Skeletal muscle tissue (tissue), 4 donors: Measurements from ENCODE around the gene SUSD4. TPM values are rescaled to one million over a fixed set of nuclear protein-coding genes. Genes with fewer than 3 reads are reported as not detected.

Source experiments
- H3K27ac ChIP-seq: one replicate; pipeline ENCODE4 v1.7.0; 2013; ENCODE audit warnings: mild to moderate bottlenecking, low read depth, low read length, inconsistent platforms
- H3K27me3 ChIP-seq, 3 donors: one replicate each; pipeline ENCODE4 v1.7.0; 2013; ENCODE audit warnings: low read length in 3 of 3; ENCODE audit not compliant: control insufficient read depth in 3 of 3, insufficient read depth in 3 of 3
- H3K36me3 ChIP-seq, 3 donors: one replicate each; pipeline ENCODE4 v1.7.0; 2013; ENCODE audit warnings: low read length in 3 of 3; ENCODE audit not compliant: control insufficient read depth in 3 of 3, insufficient read depth in 3 of 3
- H3K4me1 ChIP-seq, 3 donors: one replicate each; pipeline ENCODE4 v1.7.0; 2013; ENCODE audit warnings: low read length in 3 of 3, mild to moderate bottlenecking in 3 of 3; ENCODE audit not compliant: control insufficient read depth in 3 of 3, insufficient read depth in 3 of 3
- H3K4me3 ChIP-seq, 3 donors: one replicate each; pipeline ENCODE4 v1.7.0; 2013; ENCODE audit warnings: low read length in 3 of 3
- H3K9ac ChIP-seq, 3 donors: one replicate each; pipeline ENCODE4 v1.7.0; 2013; ENCODE audit warnings: low read length in 3 of 3, mild to moderate bottlenecking in 3 of 3, moderate library complexity in 2 of 3, low read depth in 1 of 3
- H3K9me3 ChIP-seq, 3 donors: one replicate each; pipeline ENCODE4 v1.7.0; 2013; ENCODE audit warnings: low read length in 3 of 3; ENCODE audit not compliant: control insufficient read depth in 3 of 3
- total RNA-seq: library from RNA; depleted of rRNA; stranded (reverse); fragments of >200 nt; gene quantifications from one replicate; pipeline ENCODE4 v1.2.3, GENCODE V29; 2014
- donor health status: Osteomylitis.

Gene SUSD4
- total RNA-seq, 1 donor from 2014 or later, result 4.7 TPM

DNA sequence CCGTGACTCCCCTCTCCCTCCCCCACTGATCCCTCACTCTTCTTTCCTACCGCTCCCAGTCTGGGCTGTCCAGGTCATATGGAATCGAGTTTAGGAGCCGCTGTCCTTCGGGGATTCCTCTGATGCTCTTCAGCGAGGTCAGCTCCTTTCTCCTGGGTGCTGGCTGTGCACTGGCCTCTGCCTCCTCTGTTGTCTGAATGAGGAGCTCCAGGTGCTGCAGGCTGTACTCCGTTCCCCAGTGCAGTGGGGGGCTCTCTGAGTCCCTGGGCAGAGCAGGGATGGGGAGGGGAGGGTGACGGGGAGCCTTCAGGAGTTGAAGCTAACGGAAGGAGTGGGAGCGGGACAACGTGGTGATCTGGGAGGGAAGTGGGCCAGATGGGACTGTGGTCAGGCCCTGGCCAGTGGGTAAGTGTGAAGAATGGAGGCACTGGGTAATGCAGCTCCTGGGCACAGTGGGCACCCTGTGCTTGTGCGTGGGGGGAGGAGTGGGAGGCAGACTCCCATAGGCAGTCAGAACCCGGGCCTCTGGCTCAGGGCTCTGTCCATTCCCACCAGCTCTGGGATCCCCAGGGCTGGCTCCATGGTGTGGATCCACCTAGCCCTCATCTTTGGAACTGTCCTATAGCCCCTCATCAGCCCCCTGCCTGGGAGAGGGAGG, 161.5 kb downstream of the SUSD4 start:
- H3K9ac ChIP-seq, result no peak overlapping the region

DNA sequence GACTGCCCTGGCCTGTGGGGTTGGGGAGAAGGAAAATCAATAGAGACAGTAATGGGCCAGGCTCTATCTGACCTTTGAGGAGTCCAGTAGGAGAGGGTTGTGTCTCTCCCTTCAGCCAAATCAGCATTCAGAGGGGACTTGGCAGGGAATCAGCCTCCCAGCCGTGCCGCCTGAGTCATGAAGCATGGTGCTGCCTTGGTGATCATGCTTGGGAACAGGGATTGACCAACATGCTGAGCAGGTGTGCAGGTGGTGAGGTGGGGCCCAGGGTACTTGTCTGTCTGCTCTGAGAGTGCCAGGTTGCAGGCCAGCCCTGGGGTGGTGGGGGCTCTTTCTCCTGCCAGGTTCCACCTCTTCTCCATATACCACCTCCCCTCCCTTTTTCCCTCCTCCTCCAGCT, 162.0 kb downstream of the SUSD4 start:
- Histone ChIP-seq H3K36me3 (no peaks in the 10 kb centered on the region), H3K4me1 (peaks cover 0 to 5% (median 0%) of the 10 kb centered on the region in 3 donors), H3K4me3 (no peak overlapping the region), H3K27me3 (peaks cover 0 to 5% (median 0%) of the 10 kb centered on the region in 3 donors), H3K27ac (no peak overlapping the region), H3K9ac (no peak overlapping the region), H3K9me3 (no peaks in the 10 kb centered on the region)

More for the DNA sequence above, 161.5 kb downstream of the SUSD4 start:
- Histone ChIP-seq H3K27ac (no peak overlapping the region), H3K4me1 (peaks cover 0 to 5% (median 0%) of the 10 kb centered on the region in 3 donors), H3K4me3 (no peak overlapping the region), H3K36me3 (no peaks in the 10 kb centered on the region), H3K27me3 (peaks cover 0 to 5% (median 0%) of the 10 kb centered on the region in 3 donors), H3K9me3 (no peaks in the 10 kb centered on the region)

DNA sequence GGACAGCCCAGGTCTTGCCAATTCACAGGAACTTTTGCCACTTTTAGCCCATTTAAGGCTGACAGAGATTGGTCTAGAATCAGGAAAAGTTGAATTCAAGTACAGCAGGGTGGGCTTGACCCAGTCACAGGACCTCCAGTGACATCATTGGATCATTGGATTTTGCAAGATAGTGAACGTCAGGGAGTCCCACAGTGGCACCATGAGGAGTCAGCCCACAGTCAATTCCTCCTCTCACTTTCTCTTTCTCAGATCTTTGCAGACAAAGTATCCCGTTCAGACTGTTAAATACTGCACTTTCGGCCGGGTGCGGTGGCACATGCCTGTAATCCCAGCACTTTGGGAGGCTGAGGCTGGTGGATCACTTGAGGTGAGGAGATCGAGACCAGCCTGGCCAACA, 163.1 kb downstream of the SUSD4 start:
- no peak overlapping the region for H3K27ac ChIP-seq
- H3K9ac ChIP-seq, result no peak overlapping the region
- peaks cover 0 to 5% (median 0%) of the 10 kb centered on the region in 3 donors for H3K27me3 ChIP-seq
- H3K36me3 ChIP-seq, result no peaks in the 10 kb centered on the region
- peaks cover 0 to 5% (median 0%) of the 10 kb centered on the region in 3 donors for H3K4me1 ChIP-seq
- H3K9me3 ChIP-seq, result no peaks in the 10 kb centered on the region
- no peak overlapping the region for H3K4me3 ChIP-seq

DNA sequence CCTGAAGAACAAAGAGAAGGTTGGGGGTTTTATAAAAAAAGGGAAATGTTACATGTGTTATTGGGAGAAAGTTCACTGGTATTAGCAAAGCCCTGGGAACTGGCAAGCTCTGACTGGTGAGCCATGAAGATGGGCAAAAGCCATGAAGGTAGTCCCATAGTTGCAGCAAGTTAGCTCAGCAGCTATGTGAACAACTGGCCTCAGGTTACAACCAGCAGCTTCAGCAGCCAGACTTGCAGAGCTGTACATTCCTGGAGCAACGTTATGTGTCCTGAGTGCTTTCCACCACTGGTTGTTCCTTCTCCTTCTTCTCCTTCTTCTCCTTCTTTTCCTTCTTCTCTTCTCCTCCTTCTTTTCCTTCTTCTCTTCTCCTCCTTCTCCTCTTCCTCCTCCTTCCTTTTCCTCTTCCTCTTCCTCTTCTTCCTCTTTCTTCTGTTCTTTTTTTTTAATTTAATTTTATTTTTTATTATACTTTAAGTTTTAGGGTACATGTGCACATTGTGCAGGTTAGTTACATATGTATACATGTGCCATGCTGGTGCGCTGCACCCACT, 164.8 kb downstream of the SUSD4 start:
- no peaks in the 10 kb centered on the region for H3K36me3 ChIP-seq
- H3K27me3 ChIP-seq, result peaks cover 0 to 5% (median 0%) of the 10 kb centered on the region in 3 donors
- no peak overlapping the region for H3K27ac ChIP-seq
- H3K4me3 ChIP-seq, result no peak overlapping the region
- H3K4me1 ChIP-seq, result peaks cover 0 to 5% (median 0%) of the 10 kb centered on the region in 3 donors
- no peaks in the 10 kb centered on the region for H3K9me3 ChIP-seq
- H3K9ac ChIP-seq, result no peak overlapping the region

DNA sequence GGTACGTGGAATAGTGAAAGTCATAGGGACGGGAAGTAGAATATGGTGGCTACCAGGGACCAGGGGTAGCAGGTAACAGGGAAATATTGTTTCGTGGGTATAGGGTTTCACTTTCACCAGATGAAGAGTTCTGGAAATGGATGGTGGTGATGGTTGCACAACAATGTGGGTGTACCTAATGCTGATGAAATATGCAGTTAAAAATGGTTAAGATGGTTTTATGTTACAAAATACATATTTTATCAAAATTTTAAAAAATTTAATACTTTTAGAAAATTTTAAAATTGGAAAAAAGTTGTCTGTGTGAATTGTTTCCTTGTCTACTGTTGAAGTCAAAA, 165.4 kb downstream of the SUSD4 start:
- Histone ChIP-seq H3K9me3 (no peaks in the 10 kb centered on the region), H3K27ac (no peak overlapping the region), H3K27me3 (peaks cover 0 to 5% (median 0%) of the 10 kb centered on the region in 3 donors), H3K36me3 (no peaks in the 10 kb centered on the region), H3K9ac (no peak overlapping the region), H3K4me3 (no peak overlapping the region), H3K4me1 (peaks cover 0 to 5% (median 0%) of the 10 kb centered on the region in 3 donors)

DNA sequence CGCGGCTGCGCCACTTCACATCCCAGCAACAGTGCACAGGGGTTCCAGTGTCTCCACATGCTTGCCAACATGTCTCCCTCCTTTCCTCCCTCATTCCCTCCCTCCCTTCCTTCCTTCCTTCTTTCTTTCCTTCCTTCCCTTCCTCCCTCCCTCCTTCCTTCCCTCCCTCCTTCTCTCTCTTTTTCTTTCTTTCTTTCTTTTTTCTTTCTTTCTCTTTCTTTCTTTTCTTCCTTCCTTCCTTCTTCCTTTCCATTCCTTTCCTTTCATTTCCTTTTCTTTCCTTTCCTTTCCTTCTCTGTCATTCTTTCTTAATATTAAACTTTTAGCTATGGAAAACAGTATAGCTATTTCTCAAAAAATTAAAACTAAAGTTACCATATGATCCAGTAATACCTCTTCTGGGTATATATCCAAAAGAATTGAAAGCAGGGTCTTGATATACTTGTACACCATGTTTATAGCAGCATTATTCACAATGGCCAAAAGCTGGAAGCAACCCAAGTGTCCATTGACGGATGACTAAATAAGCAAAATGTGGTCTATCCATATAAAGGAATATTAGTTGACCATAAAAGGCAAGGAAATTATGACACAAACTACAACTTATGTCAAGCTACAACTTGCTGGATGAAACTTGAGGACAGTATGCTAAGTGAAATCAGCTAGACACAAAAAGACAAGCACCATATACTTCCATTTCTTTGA, 165.9 kb downstream of the SUSD4 start:
- Histone ChIP-seq H3K27me3 (peaks cover 0 to 3% (median 0%) of the 10 kb centered on the region in 3 donors), H3K27ac (no peak overlapping the region), H3K4me3 (no peak overlapping the region), H3K9ac (no peak overlapping the region), H3K4me1 (peaks cover 0 to 5% (median 0%) of the 10 kb centered on the region in 3 donors), H3K9me3 (no peaks in the 10 kb centered on the region), H3K36me3 (no peaks in the 10 kb centered on the region)

DNA sequence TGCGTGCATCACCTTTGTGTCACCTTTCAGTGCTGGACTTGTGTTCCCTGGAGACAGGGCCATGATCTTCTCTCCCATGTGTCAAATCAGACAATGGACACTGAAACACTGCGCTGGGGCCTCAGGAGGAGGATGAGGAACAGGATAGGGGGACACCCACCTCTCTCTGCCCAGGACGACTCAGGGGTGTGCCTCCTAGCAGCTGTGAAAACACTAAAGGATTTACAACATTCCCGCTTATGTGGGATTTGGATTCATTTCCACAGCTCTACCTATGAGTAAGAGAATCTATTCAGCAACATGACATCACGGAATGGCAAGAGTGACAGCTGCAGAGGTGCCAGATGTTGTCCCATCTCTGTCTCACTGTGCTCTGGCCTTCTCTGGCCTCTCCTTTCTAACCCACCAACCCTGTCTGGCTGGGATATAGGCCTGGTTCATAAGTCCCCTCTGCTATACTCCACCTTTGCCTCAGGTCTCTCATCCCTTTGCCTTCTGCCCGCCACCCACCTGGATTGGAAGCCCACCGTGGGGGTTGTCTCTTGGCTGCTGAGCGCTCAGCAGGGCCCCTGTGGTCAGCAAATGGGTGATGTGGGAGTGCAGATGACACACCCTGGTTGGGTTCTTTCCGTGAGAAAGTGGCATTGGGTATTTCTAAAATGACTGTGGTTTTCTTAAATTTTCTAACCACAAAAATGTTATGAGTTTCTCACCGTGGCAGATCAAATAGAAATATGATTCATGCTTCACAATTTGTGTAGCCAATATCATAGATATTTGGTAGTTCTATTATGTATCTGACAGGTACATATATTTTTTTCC, 173.9 kb downstream of the SUSD4 start:
- H3K4me3 ChIP-seq, result no peak overlapping the region
- H3K27me3 ChIP-seq, result no peaks in the 10 kb centered on the region
- H3K9me3 ChIP-seq, result no peaks in the 10 kb centered on the region
- H3K4me1 ChIP-seq, result no peaks in the 10 kb centered on the region
- no peak overlapping the region for H3K9ac ChIP-seq
- no peak overlapping the region for H3K27ac ChIP-seq
- H3K36me3 ChIP-seq, result no peaks in the 10 kb centered on the region

DNA sequence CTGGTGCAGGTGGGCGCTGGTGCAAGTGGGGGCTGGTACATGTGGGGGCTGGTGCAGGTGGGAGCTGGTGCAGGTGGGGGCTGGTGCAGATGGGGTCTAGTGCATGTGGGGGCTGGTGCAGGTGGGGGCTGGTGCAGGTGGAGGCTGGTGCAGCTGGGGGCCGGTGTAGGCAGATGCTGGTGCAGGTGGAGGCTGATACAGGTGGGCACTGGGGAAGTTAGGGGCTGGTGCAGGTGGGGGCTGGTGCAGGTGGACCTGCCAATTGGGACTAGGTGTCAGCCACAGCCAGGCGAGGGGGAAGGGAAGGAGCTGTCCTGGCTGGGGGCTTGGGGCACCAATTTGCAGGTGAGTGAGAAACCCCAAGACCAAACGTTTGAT, 174.5 kb downstream of the SUSD4 start:
- Histone ChIP-seq H3K27me3 (no peaks in the 10 kb centered on the region), H3K27ac (no peak overlapping the region), H3K36me3 (no peaks in the 10 kb centered on the region), H3K4me3 (no peak overlapping the region), H3K9me3 (no peaks in the 10 kb centered on the region), H3K4me1 (no peaks in the 10 kb centered on the region), H3K9ac (no peak overlapping the region)

DNA sequence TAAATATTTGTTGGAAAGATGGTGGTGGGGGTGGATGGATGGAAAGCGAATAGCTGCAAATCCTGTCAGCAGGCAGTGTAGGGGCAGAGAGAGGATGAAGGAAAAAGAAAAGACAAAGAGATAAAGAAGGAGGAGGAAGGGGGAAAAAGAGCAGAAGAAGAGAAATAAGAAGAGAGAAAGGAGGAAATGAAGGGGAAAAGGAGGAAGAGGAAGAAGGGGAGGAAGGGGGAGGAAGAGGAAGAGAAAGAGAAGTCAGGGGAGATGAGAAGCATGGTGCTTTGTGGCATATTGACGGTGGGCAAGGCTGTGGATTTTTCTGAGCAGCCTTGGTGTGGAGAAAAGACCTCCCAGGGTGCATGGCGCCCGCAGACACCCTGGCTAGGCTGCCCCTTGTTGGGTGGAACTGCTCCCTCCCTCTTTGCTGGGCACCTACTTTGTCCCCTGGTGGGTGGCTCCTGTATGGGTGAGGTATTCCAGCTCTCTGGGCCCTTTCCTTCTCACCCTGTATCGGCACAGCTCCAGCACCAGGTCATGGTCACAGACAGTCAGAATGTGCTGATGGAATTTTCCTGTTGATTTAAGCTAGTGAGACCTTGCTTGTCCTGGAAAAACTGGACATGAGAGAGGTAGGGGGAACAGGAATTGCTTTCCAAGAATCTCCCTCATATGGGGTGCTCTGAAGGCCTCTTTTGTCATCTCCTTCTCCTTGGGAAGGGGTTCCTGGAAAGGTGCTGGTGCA, 175.2 kb downstream of the SUSD4 start:
- Histone ChIP-seq H3K36me3 (no peaks in the 10 kb centered on the region), H3K4me3 (no peak overlapping the region), H3K9ac (no peak overlapping the region), H3K9me3 (no peaks in the 10 kb centered on the region), H3K27me3 (no peaks in the 10 kb centered on the region), H3K4me1 (no peaks in the 10 kb centered on the region), H3K27ac (no peak overlapping the region)
